ENCODE results near the gene HBG1.

Gene HBG1

GRCh38 chr11:5226732-5227310 is 22.8 kb downstream of the HBG1 start, which contains the start of gene HBB:
Gene HBB, minus strand, starts transcription at chr11:5227071. Its CDS starts 50 bp downstream, at chr11:5227021.
- DNase-seq (ENCODE audit: low read depth): no peak
- H3K4me3 ChIP-seq (ENCODE audit: low read depth, low read length): no peak within 1 kb of the TSS
- no peak for TF ChIP-seq CTCF (IDR thresholded peaks at IDR 0.05; ENCODE audit: control insufficient read depth, extremely low read depth, insufficient read depth)

- DNase-seq (ENCODE audit: low read depth): no peak
- TF ChIP-seq CTCF (IDR thresholded peaks at IDR 0.05; ENCODE audit: control insufficient read depth, extremely low read depth, insufficient read depth): no peak
- no peak overlapping the region for H3K4me3 ChIP-seq (ENCODE audit: low read depth, low read length)
These were observed 24.2 kb downstream of the HBG1 start for GRCh38 chr11:5225480-5225871.

GRCh38 chr11:5224538-5225479 is 24.8 kb downstream of the HBG1 start:
- no peak for TF ChIP-seq CTCF (IDR thresholded peaks at IDR 0.05; ENCODE audit: control insufficient read depth, extremely low read depth, insufficient read depth)
- no peak overlapping the region for H3K4me3 ChIP-seq (ENCODE audit: low read depth, low read length)
- no peak for DNase-seq (ENCODE audit: low read depth)

GRCh38 chr11:5223686-5224085 is 26.0 kb downstream of the HBG1 start:
- DNase-seq (ENCODE audit: low read depth): no peak
- TF ChIP-seq CTCF (IDR thresholded peaks at IDR 0.05; ENCODE audit: control insufficient read depth, extremely low read depth, insufficient read depth): no peak
- no peak overlapping the region for H3K4me3 ChIP-seq (ENCODE audit: low read depth, low read length)

- no peak for DNase-seq (ENCODE audit: low read depth)
- H3K4me3 ChIP-seq (ENCODE audit: low read depth, low read length): no peak overlapping the region
- TF ChIP-seq CTCF (IDR thresholded peaks at IDR 0.05; ENCODE audit: control insufficient read depth, extremely low read depth, insufficient read depth): no peak
These were observed 26.5 kb downstream of the HBG1 start for GRCh38 chr11:5223146-5223545.

GRCh38 chr11:5210376-5210885 is 39.2 kb downstream of the HBG1 start:
- DNase-seq (ENCODE audit: low read depth): no peak
- no peak overlapping the region for H3K4me3 ChIP-seq (ENCODE audit: low read depth, low read length)
- no peak for TF ChIP-seq CTCF (IDR thresholded peaks at IDR 0.05; ENCODE audit: control insufficient read depth, extremely low read depth, insufficient read depth)
